ENCODE measurements around the gene DYSF. TPM values are rescaled to one million over a fixed set of nuclear protein-coding genes. Genes with fewer than 3 reads are reported as not detected.
"Not testable (repeated sequence)": the region's sequence is repeated elsewhere in the genome, so short reads cannot be mapped to it uniquely, and the experiment has no call there.

The DYSF gene
- total RNA-seq, 1 experiment from 2014 or later: 5.5 TPM

GRCh38 chr2:71655498-71655897 is 202.1 kb downstream of the DYSF start:
- Histone ChIP-seq H3K27ac (ENCODE audit: insufficient read length, low read depth, low read length) (no peak overlapping the region), H2AK5ac (ENCODE audit: insufficient read length, low read length) (no peak overlapping the region), H4K8ac (replicated peaks; ENCODE audit: insufficient read length, low read depth, low read length) (no peak overlapping the region), H2BK12ac (ENCODE audit: insufficient read length, low read depth, low read length) (no peak overlapping the region), H3K9ac (ENCODE audit: extremely low read depth, insufficient read length, low read length) (no peak overlapping the region), H3K56ac (ENCODE audit: insufficient read length, low read depth, low read length) (no peak overlapping the region), H3K4ac (ENCODE audit: low read depth, low read length) (no peak overlapping the region), H3K18ac (ENCODE audit: insufficient read length, low read depth, low read length) (no peak overlapping the region), H3K23me2 (ENCODE audit: insufficient read length, low read depth, low read length, poor library complexity, severe bottlenecking) (no peaks in the 10 kb centered on the region), H3K27me3 (ENCODE audit: insufficient read depth, low read length) (no peaks in the 10 kb centered on the region), H2AFZ (ENCODE audit: low read length) (no peak overlapping the region), H3T11ph (ENCODE audit: low read length) (no peak overlapping the region), H2BK5ac (ENCODE audit: insufficient read length, low read length) (no peak overlapping the region), H2BK15ac (ENCODE audit: low read depth, low read length) (no peak overlapping the region), H3K4me2 (ENCODE audit: insufficient read depth, insufficient read length, low read length) (no peak overlapping the region), H3K9me3 (ENCODE audit: control insufficient read depth, low read depth, low read length) (no peaks in the 10 kb centered on the region), H2BK20ac (ENCODE audit: low read depth, low read length, poor library complexity, severe bottlenecking) (no peak overlapping the region), H4K91ac (ENCODE audit: insufficient read length, low read depth, low read length) (no peak overlapping the region), H3K4me1 (ENCODE audit: insufficient read depth, low read length) (no peaks in the 10 kb centered on the region), H3K79me1 (ENCODE audit: insufficient read depth, low read depth, low read length, poor library complexity, severe bottlenecking) (no peaks in the 10 kb centered on the region), H3K79me2 (ENCODE audit: insufficient read depth, low read length) (no peaks in the 10 kb centered on the region), H4K5ac (ENCODE audit: insufficient read length, low read depth, low read length) (no peak overlapping the region), H2BK120ac (ENCODE audit: low read depth, low read length, poor library complexity, severe bottlenecking) (no peak overlapping the region), H3K14ac (ENCODE audit: insufficient read depth, low read length) (no peak overlapping the region), H4K20me1 (ENCODE audit: control insufficient read depth, insufficient read depth, insufficient read length) (no peaks in the 10 kb centered on the region), H3K23ac (ENCODE audit: insufficient read length, low read depth, low read length) (no peak overlapping the region)
- Mint-ChIP-seq H3K36me3 (ENCODE audit: insufficient read depth in 1 of 3, low read depth in 3 of 3) (peaks cover 16 to 21% (median 17%) of the 10 kb centered on the region in 3 experiments), H3K4me3 (no peak overlapping the region), H3K27me3 (ENCODE audit: low read depth) (peaks cover 1% of the 10 kb centered on the region), H3K4me1 (no peaks in the 10 kb centered on the region), H3K9me3 (peaks cover 18 to 26% of the 10 kb centered on the region in 2 experiments), H3K27ac (no peak overlapping the region)
- no peak for DNase-seq
- no CpG with 5 or more reads among the region's 2 CpGs for WGBS (ENCODE audit: extremely low coverage, insufficient read length, low lambda C conversion rate)
- no peak for TF ChIP-seq CTCF (conservative IDR thresholded peaks at IDR 0.05)

- not testable (repeated sequence) for H4K20me1 ChIP-seq (ENCODE audit: control insufficient read depth, insufficient read depth, insufficient read length); H3K4ac ChIP-seq (ENCODE audit: low read depth, low read length); H2AK5ac ChIP-seq (ENCODE audit: insufficient read length, low read length); H2BK120ac ChIP-seq (ENCODE audit: low read depth, low read length, poor library complexity, severe bottlenecking); H3K23ac ChIP-seq (ENCODE audit: insufficient read length, low read depth, low read length); H3K4me1 Mint-ChIP-seq; H2BK12ac ChIP-seq (ENCODE audit: insufficient read length, low read depth, low read length); H3K27ac Mint-ChIP-seq; H3K27me3 ChIP-seq (ENCODE audit: insufficient read depth, low read length); H4K91ac ChIP-seq (ENCODE audit: insufficient read length, low read depth, low read length); H4K5ac ChIP-seq (ENCODE audit: insufficient read length, low read depth, low read length); H3K4me1 ChIP-seq (ENCODE audit: insufficient read depth, low read length); H3K27ac ChIP-seq (ENCODE audit: insufficient read length, low read depth, low read length); H3K56ac ChIP-seq (ENCODE audit: insufficient read length, low read depth, low read length); H4K8ac ChIP-seq (replicated peaks; ENCODE audit: insufficient read length, low read depth, low read length); H2BK5ac ChIP-seq (ENCODE audit: insufficient read length, low read length); H3K9ac ChIP-seq (ENCODE audit: extremely low read depth, insufficient read length, low read length); H3K23me2 ChIP-seq (ENCODE audit: insufficient read length, low read depth, low read length, poor library complexity, severe bottlenecking); H2BK15ac ChIP-seq (ENCODE audit: low read depth, low read length); H3K18ac ChIP-seq (ENCODE audit: insufficient read length, low read depth, low read length); H3K14ac ChIP-seq (ENCODE audit: insufficient read depth, low read length); H3T11ph ChIP-seq (ENCODE audit: low read length); H3K4me2 ChIP-seq (ENCODE audit: insufficient read depth, insufficient read length, low read length); H3K79me2 ChIP-seq (ENCODE audit: insufficient read depth, low read length); H3K4me3 Mint-ChIP-seq; H2BK20ac ChIP-seq (ENCODE audit: low read depth, low read length, poor library complexity, severe bottlenecking); DNase-seq; H3K9me3 ChIP-seq (ENCODE audit: control insufficient read depth, low read depth, low read length); H2AFZ ChIP-seq (ENCODE audit: low read length); H3K27me3 Mint-ChIP-seq (ENCODE audit: low read depth); H3K79me1 ChIP-seq (ENCODE audit: insufficient read depth, low read depth, low read length, poor library complexity, severe bottlenecking)
- peaks cover 18 to 26% of the 10 kb centered on the region in 2 experiments for H3K9me3 Mint-ChIP-seq
- peaks cover 16 to 21% (median 17%) of the 10 kb centered on the region in 3 experiments for H3K36me3 Mint-ChIP-seq (ENCODE audit: insufficient read depth in 1 of 3, low read depth in 3 of 3)
- WGBS (ENCODE audit: extremely low coverage, insufficient read length, low lambda C conversion rate): no CpG with 5 or more reads among the region's 2 CpGs
Measured at GRCh38 chr2:71658256-71658655, 204.9 kb downstream of the DYSF start.

Measured in H9 (cell line).